HuH-7 (cell line): ENCODE results near the gene SLC24A3.

Source experiments
- DNase-seq: peaks from one replicate; pipeline ENCODE4 v3.0.0; 2011; ENCODE audit warnings: low spot score

Gene SLC24A3

DNA sequence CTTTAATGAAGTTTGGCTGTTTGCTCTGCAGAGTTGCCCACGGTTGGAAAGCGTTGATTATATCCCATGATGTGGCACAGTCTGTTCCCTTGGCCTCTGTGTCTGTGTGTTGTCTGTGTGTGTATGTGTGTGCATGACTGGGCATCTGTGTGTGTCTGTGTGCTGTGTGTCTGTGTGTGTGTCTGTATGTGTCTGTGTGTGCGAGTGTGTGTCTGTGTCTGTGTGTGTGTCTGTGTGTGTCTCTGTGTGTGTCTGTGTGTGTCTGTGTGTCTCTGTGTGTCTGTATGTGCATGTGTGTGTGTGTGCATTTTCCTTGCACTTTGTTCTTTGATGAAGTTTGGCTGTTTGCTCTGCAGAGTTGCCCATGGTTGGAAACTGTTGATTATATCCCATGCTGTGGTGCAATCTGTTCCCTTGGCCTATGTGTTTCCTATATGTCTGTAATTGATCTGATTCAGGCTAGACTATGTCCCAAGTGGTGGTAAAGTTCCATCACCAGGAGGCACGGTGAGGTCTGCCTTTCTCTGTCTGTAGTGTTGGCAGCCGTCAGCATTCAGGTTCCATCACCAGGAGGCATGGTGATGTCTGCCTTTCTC is 467.6 kb downstream of the SLC24A3 start:
- DNase-seq: no peak

DNA sequence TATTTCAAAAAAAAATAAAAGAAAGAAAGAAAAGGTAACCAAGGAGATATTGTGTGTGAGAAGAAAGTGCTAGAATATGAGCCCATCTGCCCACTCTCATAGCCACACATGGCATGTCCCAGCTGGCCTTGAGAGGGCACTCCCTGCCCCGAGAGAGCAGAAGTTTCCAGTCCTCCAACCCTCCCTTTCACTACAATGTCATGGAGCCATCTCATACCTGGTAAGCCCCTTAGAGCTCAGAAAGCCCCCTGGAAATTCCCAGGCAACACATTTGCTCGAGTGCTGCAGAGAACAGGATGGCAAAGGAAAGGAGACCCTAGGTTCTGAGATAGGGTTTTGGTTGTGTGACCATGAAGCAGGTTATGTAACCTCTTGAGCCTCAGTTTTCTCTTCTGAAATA is 469.8 kb downstream of the SLC24A3 start:
- no peak for DNase-seq

DNA sequence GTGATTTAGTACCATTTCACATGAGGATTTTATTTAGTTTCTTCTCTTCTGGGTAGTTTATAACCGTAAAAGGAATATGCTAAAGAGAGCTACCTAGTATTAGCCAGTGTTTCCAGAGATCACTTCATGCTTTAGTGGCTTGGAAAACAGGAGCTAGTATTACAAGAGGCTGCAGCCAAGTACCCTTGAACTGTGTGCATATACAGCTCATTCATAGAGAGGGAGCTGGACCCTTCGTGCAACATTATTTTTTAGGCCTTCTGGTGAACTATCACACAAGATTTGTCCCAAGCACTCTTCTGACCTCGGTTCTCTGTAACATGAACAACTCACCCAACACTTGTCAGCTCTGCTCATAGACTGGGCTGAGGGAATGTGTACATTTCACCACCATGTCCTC is 470.7 kb downstream of the SLC24A3 start:
- DNase-seq: no peak

DNA sequence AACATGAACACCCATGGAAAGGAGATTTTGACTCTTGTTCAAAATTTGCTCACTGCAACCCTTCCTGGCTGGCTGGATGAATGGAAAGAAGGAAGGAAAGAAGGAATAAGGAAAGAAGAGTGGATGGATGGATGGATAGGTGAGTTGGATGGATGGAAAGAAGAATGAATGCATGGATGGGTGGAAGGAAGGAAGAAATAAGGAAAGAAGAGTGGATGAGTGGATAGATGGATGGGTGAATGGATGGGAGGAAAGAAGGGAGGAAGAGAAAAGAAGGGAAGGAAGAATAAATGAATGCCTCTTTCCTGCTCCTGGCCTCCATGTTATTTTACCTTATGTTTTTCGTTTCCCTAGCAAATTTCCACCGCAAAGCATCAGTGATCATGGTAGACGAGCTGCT is 471.4 kb downstream of the SLC24A3 start:
- no peak for DNase-seq

DNA sequence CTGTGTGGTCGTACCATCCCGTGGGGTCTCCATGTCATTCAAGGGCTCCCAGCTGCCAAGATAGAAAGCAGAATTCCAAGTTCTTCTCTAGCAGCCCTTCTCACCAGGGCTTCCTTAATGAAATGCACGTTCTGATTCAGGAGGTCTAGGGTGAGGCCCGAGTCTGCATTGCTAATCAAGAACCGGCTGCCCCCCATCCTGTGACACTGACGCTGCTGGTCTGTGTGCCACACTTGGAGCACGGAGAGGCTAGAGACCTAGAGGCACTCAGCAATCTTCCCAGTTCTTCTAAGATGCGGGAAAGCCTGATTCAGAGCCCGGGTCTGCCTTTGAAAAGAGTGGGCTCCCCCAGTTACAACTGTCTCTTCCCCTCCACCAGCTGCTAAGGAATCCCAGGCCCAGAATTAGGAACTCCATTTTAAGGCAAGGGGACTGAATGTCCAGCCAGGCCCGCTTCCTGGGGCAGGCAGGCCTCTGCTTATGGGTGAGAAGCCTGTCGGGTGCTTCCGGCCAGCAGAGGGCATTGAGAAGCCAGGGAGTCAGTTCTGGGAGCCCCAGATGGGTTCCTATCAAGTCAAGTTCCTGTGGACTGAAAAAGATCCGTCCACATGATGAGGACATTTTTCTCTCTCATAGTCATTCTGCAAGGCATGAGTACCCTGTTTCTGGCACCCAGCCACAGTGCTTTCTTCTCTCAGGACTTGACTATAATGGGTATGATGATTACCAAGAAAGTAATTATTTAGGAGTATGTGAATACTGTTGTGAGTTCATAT is 475.8 kb downstream of the SLC24A3 start:
- DNase-seq: peak; percentile 78

DNA sequence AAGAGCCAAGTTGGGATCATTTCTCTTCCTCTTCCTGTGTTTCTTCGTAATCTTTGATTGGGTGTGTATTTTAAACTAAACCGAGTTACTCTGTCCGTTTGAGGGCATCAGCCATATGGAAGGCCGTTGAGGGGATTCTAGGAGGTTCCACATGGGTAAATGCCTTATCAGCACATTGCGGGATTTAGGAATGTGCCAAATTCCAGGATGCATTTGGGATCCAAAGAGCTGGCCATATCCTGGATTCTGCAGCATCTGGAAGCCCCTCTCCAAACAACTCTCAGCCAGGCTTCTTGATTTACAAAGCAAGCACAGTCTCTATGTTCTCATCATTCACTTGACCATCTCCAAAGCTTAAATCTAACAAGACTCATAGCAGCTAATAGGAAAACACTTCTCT is 478.0 kb downstream of the SLC24A3 start:
- no peak for DNase-seq

DNA sequence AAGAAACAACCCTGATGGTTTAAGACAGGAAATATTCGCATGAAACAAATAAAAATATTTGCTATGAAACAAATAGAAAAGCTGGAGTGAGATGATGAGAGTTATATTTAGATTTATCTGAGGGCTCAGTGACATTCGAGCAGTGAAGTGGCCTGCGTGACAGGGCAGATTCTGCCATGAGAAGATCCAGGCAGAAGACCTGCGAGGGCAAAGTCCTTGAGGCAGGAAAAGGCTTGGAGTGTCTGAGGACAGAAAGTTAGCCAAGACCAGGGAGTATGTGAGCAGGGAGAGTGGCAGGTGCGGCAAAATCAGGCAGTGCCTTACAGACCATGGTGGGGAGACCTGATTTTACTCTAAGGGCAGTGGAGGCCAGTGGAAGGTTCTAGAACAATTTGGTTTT is 478.7 kb downstream of the SLC24A3 start:
- DNase-seq: no peak

DNA sequence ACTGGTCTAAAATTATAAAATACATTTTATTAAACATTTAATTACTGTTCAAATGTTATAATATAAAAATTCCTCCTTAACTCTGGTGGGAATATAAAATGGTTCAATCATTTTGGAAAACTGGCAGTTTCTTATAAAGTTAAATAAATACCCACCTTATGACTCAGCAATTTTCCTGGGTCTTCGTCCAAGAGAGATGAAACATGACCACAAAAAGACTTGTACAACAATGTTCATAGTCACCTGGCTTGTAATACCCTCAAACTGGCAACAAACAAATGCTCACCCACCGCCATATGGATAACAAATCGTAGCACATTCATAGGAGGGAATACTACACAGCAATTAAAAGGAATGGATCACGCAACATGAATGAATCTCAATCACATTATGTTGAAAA is 479.7 kb downstream of the SLC24A3 start:
- no peak for DNase-seq

DNA sequence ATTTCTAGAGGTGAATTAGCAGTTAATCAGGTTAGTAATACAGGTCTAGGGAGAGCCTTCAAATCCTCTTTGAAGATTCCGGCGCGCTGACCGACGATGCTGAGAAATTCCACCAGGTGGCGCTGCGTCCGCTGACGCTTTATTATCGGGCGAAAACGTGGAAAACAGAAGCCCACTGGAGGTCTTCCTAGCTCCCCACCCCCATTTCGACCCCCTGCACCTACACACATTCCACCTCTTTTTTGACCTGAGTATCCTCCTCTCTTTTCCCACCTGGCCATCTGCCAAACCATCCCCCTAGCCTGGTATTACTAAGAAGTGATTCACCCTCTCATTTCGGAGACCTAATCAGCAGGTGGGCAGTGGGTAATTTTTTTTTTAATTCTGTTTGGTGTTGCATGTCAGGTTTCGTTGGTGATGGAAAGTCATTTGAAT is 480.3 kb downstream of the SLC24A3 start:
- DNase-seq: peak; percentile 62

DNA sequence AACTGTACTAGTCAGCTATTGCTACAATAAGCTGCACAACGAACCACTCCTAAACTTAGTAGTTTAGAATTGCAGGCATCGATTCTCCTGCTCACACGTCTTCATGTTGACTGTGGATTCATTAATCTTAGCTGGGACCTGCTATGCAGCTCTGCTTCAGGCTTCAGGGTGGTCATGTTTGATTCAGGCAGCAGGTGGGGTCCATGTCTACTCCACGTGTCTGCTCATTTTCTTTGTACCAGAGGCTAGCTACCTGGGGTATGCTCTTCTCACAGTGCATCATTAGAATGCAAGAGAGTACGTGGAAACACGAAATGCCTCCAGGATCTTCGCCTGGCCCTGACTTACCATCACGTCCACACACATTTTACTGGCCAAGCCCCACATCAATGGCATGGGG is 481.1 kb downstream of the SLC24A3 start:
- DNase-seq: peak; percentile 39

DNA sequence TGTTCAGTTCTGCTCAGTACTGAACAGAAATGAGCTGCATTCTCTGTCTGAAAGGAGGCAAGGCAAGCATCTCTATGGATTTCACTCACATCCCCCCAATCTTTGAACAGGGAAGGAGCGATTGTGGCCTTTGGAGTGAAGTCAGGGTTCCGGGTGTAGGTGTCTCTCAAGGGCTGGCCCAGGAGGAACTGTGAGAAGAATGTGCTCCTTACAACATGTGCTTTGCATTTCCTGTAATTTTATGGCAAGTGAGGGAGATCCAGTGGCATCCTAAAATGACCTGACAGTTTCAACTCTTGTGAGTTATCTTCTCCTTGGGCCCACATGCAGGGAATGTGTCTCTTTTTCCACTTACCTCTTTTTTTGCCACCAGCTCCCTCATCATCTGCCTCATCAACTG is 482.6 kb downstream of the SLC24A3 start:
- DNase-seq: no peak

DNA sequence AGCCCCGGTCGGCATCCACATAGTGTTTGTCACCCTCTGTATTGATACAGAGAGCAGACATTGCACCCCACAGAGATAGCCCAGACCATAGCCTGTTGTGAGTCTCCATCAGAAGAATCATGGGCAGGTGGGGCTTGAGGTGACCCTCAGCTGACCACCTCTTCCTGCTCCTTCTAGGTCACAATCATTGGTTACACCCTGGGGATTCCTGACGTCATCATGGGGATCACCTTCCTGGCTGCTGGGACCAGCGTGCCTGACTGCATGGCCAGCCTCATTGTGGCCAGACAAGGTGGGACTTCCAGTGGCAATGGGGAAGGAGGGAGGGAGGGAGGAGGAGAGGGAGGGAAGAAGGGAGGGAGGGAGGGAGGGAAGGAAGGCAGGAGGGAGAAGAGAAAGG is 484.2 kb downstream of the SLC24A3 start:
- DNase-seq: no peak

DNA sequence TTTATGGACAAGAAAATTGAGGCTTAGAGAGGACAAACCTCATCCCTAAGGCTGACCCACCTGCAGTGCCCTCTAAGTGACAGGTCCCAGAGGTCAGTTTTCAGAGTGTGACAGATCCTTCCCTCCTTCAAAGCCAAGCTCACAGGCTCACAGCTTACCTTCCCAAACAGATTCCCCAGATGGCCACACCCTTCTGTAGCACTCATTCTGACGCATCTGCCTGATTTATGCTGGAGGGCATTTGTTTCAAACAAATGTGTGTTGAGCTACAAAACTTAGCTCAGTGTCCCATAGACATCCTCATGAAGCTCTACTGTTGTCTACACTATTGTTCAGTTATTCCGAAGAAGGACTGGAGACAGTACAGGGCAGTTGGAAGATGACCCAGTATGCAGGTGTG is 485.0 kb downstream of the SLC24A3 start:
- no peak for DNase-seq

DNA sequence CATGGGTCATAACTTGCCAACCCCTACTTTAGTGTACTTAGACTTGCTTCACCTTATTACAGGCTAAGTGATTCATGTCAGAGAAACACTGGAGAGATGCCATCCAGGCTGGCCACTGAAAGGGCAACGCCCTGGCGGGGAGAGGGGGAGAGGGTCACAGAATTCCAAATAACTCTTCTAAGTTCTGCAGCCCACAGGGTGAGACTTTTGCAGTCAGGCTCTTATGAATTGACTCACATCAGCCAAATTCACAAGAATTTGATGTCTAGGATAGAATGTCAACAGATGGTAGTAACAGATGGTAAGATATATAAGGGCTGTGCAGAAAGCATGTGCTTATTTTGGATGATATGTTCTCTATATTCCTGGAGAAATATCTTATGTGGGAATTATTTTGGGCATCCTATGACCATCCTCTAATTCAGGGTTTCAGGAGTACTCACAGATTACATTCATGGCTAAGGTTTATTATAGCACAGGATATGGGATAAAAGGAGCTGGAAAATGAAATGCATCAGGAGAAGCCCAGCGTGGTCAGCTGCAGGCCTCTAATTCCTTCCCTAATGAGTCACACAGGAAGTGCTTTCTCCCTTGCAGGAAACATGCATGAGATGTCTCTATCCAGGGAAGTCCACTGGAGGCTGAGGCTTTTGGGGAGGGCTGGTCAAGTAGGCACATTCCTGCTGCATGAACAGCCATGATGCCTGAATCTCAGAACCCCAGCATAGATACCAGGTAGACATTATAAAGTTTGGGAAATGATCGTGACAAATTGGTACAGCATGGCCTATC is 486.9 kb downstream of the SLC24A3 start:
- DNase-seq: no peak

DNA sequence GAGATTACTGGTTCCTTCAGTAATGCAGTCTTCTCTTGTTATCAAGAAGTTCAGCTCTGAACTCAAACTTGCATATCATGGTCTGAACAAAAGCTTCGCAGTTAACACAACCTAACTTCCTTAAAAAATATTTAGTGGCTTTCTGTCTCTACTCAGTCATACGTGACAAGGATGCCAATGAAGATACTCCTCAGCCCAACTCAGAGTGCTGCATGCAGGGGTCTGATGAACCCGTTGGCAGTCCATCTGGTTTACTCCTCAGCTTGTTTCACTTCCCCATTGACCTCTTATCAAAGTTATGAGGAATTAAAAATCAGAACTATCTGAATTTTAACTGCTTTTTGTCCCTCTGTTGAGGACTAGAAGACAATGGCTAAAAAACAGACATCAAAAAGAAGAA is 489.0 kb downstream of the SLC24A3 start:
- no peak for DNase-seq

DNA sequence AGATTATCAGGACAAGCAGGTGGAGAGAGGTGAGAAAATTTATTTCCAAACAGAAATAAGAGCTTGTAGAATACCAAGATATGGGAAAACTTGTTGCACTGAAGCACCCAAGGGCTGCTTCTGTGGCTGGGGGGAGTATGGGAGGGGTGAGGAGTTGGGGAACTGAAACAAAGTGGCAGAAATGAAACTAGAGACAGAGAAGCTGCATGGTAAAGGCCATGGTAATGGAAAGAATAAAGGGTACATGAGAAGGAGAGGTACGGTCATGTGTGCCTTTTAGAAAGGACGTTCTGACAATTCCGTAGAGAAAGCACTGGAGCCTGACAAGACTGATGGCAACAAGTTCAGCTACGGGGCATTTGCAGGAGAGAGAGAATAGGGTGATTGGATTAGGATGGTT is 494.0 kb downstream of the SLC24A3 start:
- DNase-seq: no peak

DNA sequence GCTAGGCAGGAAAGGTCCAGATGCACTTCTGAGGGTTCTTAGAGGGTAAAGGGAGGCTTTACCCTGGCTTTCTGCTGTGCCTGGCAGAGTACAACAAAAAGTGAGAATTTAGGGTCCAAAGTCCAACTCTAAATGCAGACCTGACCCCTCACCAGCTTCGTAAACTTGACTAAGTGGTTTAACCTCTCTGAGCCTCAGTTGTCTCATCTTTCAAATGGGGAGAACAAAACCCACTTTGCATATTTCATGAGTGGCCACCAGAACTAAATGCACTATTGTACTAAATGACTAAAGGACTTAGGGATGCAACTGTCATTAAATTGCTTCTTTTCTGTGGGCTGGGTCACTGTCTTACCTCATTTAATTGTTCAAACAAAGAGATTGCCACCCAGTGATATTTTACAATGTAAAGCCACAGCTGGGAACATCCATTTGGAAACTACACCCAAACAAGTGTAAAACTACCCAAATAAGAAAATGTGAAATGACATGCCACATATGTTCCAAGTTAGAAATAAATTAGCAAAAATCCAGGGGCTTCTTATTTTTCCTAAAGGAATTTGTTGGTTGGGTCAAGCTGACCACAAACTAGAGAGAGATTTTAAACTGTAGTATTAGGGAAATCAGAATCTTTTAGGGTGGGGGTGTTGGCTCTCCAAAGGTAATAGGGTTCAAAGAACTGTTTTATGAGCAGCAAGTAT is 497.3 kb downstream of the SLC24A3 start:
- DNase-seq: no peak

DNA sequence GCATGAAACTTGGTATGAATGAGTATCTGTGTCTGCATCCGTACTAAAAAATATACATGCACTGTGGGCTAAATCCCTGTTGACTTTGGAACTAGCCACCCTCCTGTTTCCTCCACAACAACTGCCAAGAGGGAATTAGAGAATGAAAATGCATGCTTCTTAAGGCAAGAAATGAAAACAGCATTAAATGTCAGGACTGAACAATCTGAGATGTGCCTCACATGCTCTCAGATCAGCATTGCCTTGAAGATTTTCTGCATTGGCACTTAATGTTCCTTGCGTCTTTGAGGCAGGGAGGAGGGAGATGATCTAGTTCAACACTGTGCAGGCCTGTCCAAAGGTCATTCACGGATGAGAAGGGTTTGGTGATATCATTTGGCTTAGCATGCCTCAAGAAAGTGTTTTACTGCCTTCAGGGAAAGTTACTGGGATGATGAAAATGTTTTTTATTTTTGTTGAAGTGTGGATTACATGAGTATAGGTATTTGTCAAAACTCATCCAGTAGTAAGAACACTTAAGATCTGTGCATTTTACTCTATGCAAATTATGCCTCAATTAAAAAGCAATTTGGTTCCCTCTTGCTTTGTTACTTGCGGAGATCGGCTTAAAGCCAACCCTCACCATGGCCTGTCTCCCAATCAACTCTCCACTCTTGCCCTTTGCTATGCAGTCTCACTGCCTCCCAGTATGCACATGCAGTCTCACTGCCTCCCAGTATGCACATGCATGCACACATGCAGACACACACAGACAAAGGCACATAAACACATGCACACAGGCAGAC is 498.1 kb downstream of the SLC24A3 start:
- DNase-seq: no peak

DNA sequence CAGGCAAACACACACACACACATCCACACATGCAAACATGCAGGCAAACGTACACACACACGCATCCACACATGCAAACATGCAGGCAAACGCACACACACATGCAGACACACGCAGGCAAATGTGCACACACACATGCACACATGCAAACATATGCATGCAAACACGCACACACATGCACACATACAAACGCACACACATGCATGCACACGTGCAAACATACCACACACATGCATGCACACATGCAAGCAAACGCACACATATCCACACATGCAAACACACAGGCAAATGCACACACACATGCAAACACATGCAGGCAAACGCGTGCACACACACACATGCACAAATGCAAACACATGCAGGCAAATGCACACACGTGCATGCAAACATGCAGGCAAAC is 498.7 kb downstream of the SLC24A3 start:
- DNase-seq: no peak

DNA sequence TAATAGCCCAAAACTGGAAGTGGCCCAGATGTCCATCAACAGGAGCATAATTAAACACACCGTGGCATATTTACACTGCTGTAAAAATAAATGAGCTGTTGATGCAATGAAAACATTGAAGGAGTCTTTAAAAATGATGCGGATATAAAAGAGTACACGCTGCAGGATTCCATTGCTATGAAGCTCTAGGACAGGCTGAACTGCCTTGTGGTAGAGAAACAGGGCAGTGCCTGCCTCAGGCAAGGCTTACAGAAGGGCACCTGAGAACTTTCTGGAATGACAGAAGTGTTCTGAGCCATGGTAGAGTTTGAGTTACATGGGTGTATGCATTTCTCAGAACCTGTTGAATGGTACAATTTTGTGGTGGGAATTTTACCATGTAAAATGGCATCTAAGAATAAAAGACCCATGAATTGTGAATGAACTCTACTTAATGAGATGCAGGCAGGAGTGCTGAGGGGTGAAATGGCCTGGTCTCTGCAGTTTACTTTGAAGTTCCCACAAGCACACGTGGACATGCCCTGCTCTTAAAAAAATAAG is 500.3 kb downstream of the SLC24A3 start:
- DNase-seq: no peak

DNA sequence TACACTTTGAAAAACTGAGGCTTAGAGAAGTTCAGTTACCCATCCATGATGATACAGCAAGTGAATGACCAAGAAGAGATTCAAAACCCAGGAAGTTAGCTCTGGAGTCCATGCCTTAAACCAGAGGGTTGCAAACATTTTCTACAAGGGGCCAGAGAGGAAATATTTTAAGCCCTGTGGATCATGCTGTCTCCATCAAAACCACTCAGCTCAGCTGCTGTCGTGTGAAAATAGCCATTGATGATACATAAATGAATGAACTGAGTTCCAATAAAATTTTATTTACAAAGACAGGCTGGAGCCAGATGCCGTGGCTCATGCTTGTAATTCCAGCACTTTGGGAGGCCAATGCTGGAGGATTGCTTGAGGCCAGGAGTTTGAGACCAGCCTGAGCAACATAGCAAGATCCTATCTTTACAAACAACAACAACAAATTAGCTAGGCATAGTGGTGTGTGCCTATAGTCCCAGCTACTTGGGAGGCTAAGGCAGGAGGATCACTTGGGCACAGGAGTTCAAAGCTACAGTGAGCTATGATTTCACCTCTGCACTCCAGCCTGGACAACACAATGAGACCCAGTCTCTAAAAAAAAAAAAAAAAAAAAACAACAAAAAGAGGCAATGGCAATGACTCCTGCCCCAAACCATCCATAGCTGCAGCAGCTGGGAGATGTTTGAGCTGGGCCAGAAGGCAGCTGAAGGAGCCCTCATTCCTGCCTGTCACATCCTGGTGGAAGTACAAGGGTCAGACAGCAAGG is 501.6 kb downstream of the SLC24A3 start:
- DNase-seq: no peak
